ENCODE measurements around the gene PTPRM.

GRCh38 chr18:7821784-7822183 is 254.7 kb downstream of the PTPRM start:
- TF ChIP-seq EZH2 (IDR thresholded peaks at IDR 0.05; ENCODE audit: low read depth, unreplicated experiment) = no peak
- TF ChIP-seq CTCF (conservative IDR thresholded peaks at IDR 0.05; ENCODE audit: low read depth in 2 of 2) = no peak
- no peak for TF ChIP-seq POLR2AphosphoS5 (IDR thresholded peaks at IDR 0.05; ENCODE audit: low read depth)
- no peak for TF ChIP-seq CREB1 (CRISPR knock-in tag; IDR thresholded peaks at IDR 0.05; ENCODE audit: low read depth)
- TF ChIP-seq, protein P1, sequence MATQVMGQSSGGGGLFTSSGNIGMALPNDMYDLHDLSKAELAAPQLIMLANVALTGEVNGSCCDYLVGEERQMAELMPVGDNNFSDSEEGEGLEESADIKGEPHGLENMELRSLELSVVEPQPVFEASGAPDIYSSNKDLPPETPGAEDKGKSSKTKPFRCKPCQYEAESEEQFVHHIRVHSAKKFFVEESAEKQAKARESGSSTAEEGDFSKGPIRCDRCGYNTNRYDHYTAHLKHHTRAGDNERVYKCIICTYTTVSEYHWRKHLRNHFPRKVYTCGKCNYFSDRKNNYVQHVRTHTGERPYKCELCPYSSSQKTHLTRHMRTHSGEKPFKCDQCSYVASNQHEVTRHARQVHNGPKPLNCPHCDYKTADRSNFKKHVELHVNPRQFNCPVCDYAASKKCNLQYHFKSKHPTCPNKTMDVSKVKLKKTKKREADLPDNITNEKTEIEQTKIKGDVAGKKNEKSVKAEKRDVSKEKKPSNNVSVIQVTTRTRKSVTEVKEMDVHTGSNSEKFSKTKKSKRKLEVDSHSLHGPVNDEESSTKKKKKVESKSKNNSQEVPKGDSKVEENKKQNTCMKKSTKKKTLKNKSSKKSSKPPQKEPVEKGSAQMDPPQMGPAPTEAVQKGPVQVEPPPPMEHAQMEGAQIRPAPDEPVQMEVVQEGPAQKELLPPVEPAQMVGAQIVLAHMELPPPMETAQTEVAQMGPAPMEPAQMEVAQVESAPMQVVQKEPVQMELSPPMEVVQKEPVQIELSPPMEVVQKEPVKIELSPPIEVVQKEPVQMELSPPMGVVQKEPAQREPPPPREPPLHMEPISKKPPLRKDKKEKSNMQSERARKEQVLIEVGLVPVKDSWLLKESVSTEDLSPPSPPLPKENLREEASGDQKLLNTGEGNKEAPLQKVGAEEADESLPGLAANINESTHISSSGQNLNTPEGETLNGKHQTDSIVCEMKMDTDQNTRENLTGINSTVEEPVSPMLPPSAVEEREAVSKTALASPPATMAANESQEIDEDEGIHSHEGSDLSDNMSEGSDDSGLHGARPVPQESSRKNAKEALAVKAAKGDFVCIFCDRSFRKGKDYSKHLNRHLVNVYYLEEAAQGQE (IDR thresholded peaks at IDR 0.05; ENCODE audit: unreplicated experiment) = no peak
- no peak for TF ChIP-seq EZH2phosphoT487 (IDR thresholded peaks at IDR 0.05; ENCODE audit: unreplicated experiment)
- no peak for TF ChIP-seq NANOG (IDR thresholded peaks at IDR 0.05; ENCODE audit: borderline replicate concordance)
- no peak for TF ChIP-seq STAT1 (IDR thresholded peaks at IDR 0.05; ENCODE audit: unreplicated experiment)
- TF ChIP-seq JUNB (IDR thresholded peaks at IDR 0.05; ENCODE audit: unreplicated experiment) = no peak
- no peak for TF ChIP-seq ZNF331 (CRISPR knock-in tag; IDR thresholded peaks at IDR 0.05; ENCODE audit: low read depth)
- no peak for TF ChIP-seq ETS1 (IDR thresholded peaks at IDR 0.05)
